ENCODE measurements around the gene SYT9.

- TF ChIP-seq, protein P1, sequence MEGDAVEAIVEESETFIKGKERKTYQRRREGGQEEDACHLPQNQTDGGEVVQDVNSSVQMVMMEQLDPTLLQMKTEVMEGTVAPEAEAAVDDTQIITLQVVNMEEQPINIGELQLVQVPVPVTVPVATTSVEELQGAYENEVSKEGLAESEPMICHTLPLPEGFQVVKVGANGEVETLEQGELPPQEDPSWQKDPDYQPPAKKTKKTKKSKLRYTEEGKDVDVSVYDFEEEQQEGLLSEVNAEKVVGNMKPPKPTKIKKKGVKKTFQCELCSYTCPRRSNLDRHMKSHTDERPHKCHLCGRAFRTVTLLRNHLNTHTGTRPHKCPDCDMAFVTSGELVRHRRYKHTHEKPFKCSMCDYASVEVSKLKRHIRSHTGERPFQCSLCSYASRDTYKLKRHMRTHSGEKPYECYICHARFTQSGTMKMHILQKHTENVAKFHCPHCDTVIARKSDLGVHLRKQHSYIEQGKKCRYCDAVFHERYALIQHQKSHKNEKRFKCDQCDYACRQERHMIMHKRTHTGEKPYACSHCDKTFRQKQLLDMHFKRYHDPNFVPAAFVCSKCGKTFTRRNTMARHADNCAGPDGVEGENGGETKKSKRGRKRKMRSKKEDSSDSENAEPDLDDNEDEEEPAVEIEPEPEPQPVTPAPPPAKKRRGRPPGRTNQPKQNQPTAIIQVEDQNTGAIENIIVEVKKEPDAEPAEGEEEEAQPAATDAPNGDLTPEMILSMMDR (IDR thresholded peaks at IDR 0.05; ENCODE audit: extremely low read depth in 1 of 2, insufficient read depth in 1 of 2, low read depth in 1 of 2, low read length in 2 of 2) = no peak
- TF ChIP-seq POLR2A (IDR thresholded peaks at IDR 0.05; ENCODE audit: low read depth, low read length) = no peak
- no peak for TF ChIP-seq MAX (IDR thresholded peaks at IDR 0.05; ENCODE audit: insufficient read depth, insufficient read length)
- no peak for TF ChIP-seq EZH2 (IDR thresholded peaks at IDR 0.05; ENCODE audit: borderline replicate concordance, low read depth, low read length, severe bottlenecking)
Measured at GRCh38 chr11:7506243-7506642, 254.5 kb downstream of the SYT9 start.

All from endothelial cell of umbilical vein (primary cell).